Activated T-helper 2 cell treated with anti-CD3 and anti-CD28 coated beads, Interferon-gamma antibody, Interleukin-2, Interleukin-4, amounts not matched to agents 10 μg/mL and 5 μg/mL and 100 μg/mL, durations not matched to agents 14 hours and 24 hours and 36 hours (primary cell): ENCODE results near the gene GMNN. TPM values are rescaled to one million over a fixed set of nuclear protein-coding genes. Genes with fewer than 3 reads are reported as not detected.
"Not testable (repeated sequence)": the region's sequence is repeated elsewhere in the genome, so short reads cannot be mapped to it uniquely, and the experiment has no call there.

Source experiments
- DNase-seq: peaks from one replicate; pipeline ENCODE4 v3.0.0; 2021; ENCODE audit warnings: low spot score
- H3K27ac Mint-ChIP-seq: one replicate; pipeline ENCODE4 v1.8.0; 2021; ENCODE audit warnings: mixed read lengths
- H3K27me3 Mint-ChIP-seq: one replicate; pipeline ENCODE4 v1.8.0; 2021; ENCODE audit warnings: low read depth, mixed read lengths
- H3K36me3 Mint-ChIP-seq: one replicate; pipeline ENCODE4 v1.8.0; 2021; ENCODE audit warnings: low read depth, mixed read lengths
- H3K4me1 Mint-ChIP-seq: one replicate; pipeline ENCODE4 v1.8.0; 2021; ENCODE audit warnings: low read depth, mixed read lengths
- H3K4me3 Mint-ChIP-seq: one replicate; pipeline ENCODE4 v1.8.0; 2021; ENCODE audit warnings: low read depth, mild to moderate bottlenecking, moderate library complexity, mixed read lengths
- H3K9me3 Mint-ChIP-seq: one replicate; pipeline ENCODE4 v1.8.0; 2021; ENCODE audit warnings: mixed read lengths
- intact Hi-C: fragments of 100-400 bp; cut with micrococcal nuclease; formaldehyde crosslinking; loops from one replicate; pipeline ENCODE4 v1.15.1; 2023
- total RNA-seq: library from RNA; stranded (reverse); gene quantifications from 2 replicates; pipeline ENCODE4 v1.2.3, GENCODE V29; 2022

The GMNN gene
- total RNA-seq, 1 donor from 2014 or later: 68.5 TPM

GRCh38 chr6:24750878-24751277 is 23.9 kb upstream of the GMNN start:
- DNase-seq, H3K4me1 Mint-ChIP-seq, H3K9me3 Mint-ChIP-seq, H3K4me3 Mint-ChIP-seq, H3K36me3 Mint-ChIP-seq, H3K27ac Mint-ChIP-seq, intact Hi-C loops, H3K27me3 Mint-ChIP-seq: not testable (repeated sequence)

GRCh38 chr6:24752503-24752902 is 22.2 kb upstream of the GMNN start:
- no peak for DNase-seq
- Mint-ChIP-seq H3K27ac (no peak overlapping the region), H3K4me3 (no peak overlapping the region), H3K9me3 (no peaks in the 10 kb centered on the region), H3K27me3 (peaks cover 5% of the 10 kb centered on the region), H3K4me1 (no peaks in the 10 kb centered on the region), H3K36me3 (no peaks in the 10 kb centered on the region)
- intact Hi-C loops: no loop called here

- Mint-ChIP-seq H3K27me3 (peaks cover 5% of the 10 kb centered on the region), H3K36me3 (no peaks in the 10 kb centered on the region), H3K27ac (no peak overlapping the region), H3K4me3 (no peak overlapping the region), H3K4me1 (no peaks in the 10 kb centered on the region), H3K9me3 (no peaks in the 10 kb centered on the region)
- DNase-seq: no peak
- intact Hi-C loops: no loop called here
These were observed 21.7 kb upstream of the GMNN start for GRCh38 chr6:24752917-24753492.

GRCh38 chr6:24753545-24753944 is 21.2 kb upstream of the GMNN start:
- intact Hi-C loops: no loop called here
- Mint-ChIP-seq H3K27me3 (peaks cover 5% of the 10 kb centered on the region), H3K4me3 (no peak overlapping the region), H3K36me3 (no peaks in the 10 kb centered on the region), H3K9me3 (no peaks in the 10 kb centered on the region), H3K4me1 (no peaks in the 10 kb centered on the region), H3K27ac (no peak overlapping the region)
- no peak for DNase-seq

- H3K27me3 Mint-ChIP-seq, intact Hi-C loops, H3K27ac Mint-ChIP-seq, H3K4me1 Mint-ChIP-seq, DNase-seq, H3K4me3 Mint-ChIP-seq, H3K9me3 Mint-ChIP-seq, H3K36me3 Mint-ChIP-seq: not testable (repeated sequence)
These were observed 20.4 kb upstream of the GMNN start for GRCh38 chr6:24754378-24754777.

GRCh38 chr6:24755279-24755678 is 19.5 kb upstream of the GMNN start:
- H3K9me3 Mint-ChIP-seq: no peaks in the 10 kb centered on the region
- H3K4me1 Mint-ChIP-seq: no peaks in the 10 kb centered on the region
- DNase-seq: no peak
- H3K4me3 Mint-ChIP-seq: no peak overlapping the region
- intact Hi-C loops: no loop called here
- H3K36me3 Mint-ChIP-seq: no peaks in the 10 kb centered on the region
- no peak overlapping the region for H3K27ac Mint-ChIP-seq
- peaks cover 5% of the 10 kb centered on the region for H3K27me3 Mint-ChIP-seq

DNA sequence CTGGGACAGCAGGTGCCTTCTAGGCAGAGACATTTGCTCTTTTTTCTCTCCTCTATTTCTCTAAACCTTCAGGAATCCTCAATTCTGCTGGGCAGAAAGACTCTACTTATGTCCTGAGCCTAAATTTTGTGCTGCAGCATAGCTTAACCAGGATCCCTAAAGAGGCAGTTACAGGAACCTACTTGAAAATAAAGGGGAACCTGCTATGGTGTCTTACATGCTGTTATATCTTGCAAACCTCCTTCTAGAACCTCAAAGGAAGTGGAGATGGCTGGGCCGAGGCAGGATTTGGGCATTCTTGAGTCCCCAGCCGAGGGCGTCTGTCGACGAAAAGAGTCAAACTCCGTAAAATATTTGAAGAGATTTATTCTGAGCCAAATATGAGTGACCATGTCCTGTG is 17.1 kb upstream of the GMNN start:
- intact Hi-C loops: no loop called here
- H3K4me1 Mint-ChIP-seq: peaks cover 5% of the 10 kb centered on the region
- no peaks in the 10 kb centered on the region for H3K9me3 Mint-ChIP-seq

GRCh38 chr6:24759718-24760117 is 15.0 kb upstream of the GMNN start:
- DNase-seq: no peak
- Mint-ChIP-seq H3K27me3 (no peaks in the 10 kb centered on the region), H3K27ac (no peak overlapping the region), H3K4me1 (peaks cover 5% of the 10 kb centered on the region), H3K36me3 (no peaks in the 10 kb centered on the region), H3K4me3 (no peak overlapping the region), H3K9me3 (no peaks in the 10 kb centered on the region)
- intact Hi-C loops: no loop called here

More for the DNA sequence above, 17.1 kb upstream of the GMNN start:
- Mint-ChIP-seq H3K4me3 (no peak overlapping the region), H3K27me3 (no peaks in the 10 kb centered on the region), H3K27ac (no peak overlapping the region), H3K36me3 (no peaks in the 10 kb centered on the region)
- no peak for DNase-seq

GRCh38 chr6:24760210-24760609 is 14.5 kb upstream of the GMNN start:
- H3K27ac Mint-ChIP-seq: no peak overlapping the region
- DNase-seq: no peak
- peaks cover 7% of the 10 kb centered on the region for H3K4me1 Mint-ChIP-seq
- no peaks in the 10 kb centered on the region for H3K36me3 Mint-ChIP-seq
- no peaks in the 10 kb centered on the region for H3K9me3 Mint-ChIP-seq
- no peak overlapping the region for H3K4me3 Mint-ChIP-seq
- intact Hi-C loops: no loop called here
- H3K27me3 Mint-ChIP-seq: no peaks in the 10 kb centered on the region

- H3K36me3 Mint-ChIP-seq: no peaks in the 10 kb centered on the region
- no peak overlapping the region for H3K4me3 Mint-ChIP-seq
- DNase-seq: no peak
- no peak overlapping the region for H3K27ac Mint-ChIP-seq
- H3K4me1 Mint-ChIP-seq: peaks cover 8% of the 10 kb centered on the region
- no peaks in the 10 kb centered on the region for H3K9me3 Mint-ChIP-seq
- no peaks in the 10 kb centered on the region for H3K27me3 Mint-ChIP-seq
- intact Hi-C loops: no loop called here
These were observed 13.4 kb upstream of the GMNN start for GRCh38 chr6:24761193-24761835.

DNA sequence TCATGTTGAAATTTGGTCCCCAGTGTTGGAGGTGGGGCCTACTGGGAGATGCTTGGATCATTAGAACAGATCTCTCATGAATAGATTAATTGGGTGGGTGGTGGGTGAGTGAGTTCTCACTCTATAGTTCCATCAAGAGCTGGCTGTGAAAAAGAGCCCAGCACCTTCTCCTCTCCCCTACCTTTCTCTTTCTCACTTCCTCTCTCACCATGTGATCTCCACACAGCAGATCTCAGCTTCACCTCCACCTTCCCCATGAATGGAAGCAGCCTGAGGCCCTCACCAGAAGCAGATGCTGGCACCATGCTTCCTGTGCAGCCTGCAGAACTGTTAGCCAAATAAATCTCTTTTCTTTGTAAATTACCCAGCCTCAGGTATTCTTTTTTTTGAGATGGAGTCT is 12.9 kb upstream of the GMNN start:
- DNase-seq: no peak
- Mint-ChIP-seq H3K27me3 (no peaks in the 10 kb centered on the region), H3K4me1 (peaks cover 11% of the 10 kb centered on the region), H3K27ac (no peak overlapping the region), H3K9me3 (no peaks in the 10 kb centered on the region), H3K4me3 (no peak overlapping the region), H3K36me3 (no peaks in the 10 kb centered on the region)
- intact Hi-C loops: no loop called here

GRCh38 chr6:24763578-24763977 is 11.2 kb upstream of the GMNN start:
- intact Hi-C loops: no loop called here
- no peak overlapping the region for H3K27ac Mint-ChIP-seq
- H3K36me3 Mint-ChIP-seq: no peaks in the 10 kb centered on the region

DNA sequence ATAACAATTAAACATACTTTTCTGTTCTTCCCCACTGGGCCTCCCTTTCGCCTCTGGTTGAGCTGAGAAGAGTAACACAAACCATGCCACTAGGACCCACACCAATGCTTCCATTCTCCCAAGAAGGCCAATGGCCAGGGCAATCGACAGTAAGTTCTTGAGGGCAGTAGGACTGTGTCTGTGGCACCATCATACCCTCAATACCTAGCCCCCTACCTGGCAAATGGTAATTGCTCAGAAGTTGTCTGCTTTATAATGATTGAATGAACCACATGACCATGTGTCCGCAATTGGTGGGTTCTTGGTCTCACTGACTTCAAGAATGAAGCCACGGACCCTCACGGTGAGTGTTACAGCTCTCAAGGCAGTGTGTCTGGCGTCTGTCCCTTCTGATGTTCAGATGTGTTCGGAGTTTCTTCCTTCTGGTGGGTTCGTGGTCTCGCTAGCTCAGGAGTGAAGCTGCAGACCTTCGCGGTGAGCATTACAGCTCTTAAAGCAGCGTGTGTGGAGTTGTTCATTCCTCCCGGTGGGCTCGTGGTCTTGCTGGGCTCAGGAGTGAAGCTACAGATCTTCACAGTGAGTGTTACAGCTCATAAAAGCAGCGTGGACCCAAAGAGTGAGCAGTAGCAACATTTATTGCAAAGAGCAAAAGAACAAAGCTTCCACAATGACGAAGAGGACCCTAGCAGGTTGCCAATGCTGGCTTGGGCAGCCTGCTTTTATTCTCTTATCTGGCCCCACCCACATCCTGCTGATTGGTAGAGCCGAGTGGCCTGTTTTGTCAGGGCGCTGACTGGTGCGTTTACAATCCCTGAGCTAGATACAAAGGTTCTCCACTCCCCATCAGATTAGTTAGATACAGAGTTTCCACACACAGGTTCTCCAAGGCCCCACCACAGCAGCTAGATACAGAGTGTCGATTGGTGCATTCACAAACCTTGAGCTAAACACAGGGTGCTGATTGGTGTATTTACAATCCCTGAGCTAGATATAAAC is 9.6 kb upstream of the GMNN start:
- DNase-seq, intact Hi-C loops, H3K36me3 Mint-ChIP-seq, H3K27me3 Mint-ChIP-seq, H3K9me3 Mint-ChIP-seq, H3K4me3 Mint-ChIP-seq, H3K27ac Mint-ChIP-seq: not testable (repeated sequence)
- H3K4me1 Mint-ChIP-seq: peaks cover 11% of the 10 kb centered on the region

More at GRCh38 chr6:24763578-24763977, 11.2 kb upstream of the GMNN start:
- Mint-ChIP-seq H3K9me3 (no peaks in the 10 kb centered on the region), H3K4me3 (no peak overlapping the region), H3K4me1 (peaks cover 11% of the 10 kb centered on the region), H3K27me3 (no peaks in the 10 kb centered on the region)
- DNase-seq: no peak
